Activated CD4-positive, alpha-beta memory T cell treated with anti-CD3 and anti-CD28 coated beads for 36 hours (primary cell): ENCODE results near the gene C2CD2L. TPM values are rescaled to one million over a fixed set of nuclear protein-coding genes. Genes with fewer than 3 reads are reported as not detected.

ENCODE experiments used
- total RNA-seq, 2 experiments: library from RNA; stranded (reverse); gene quantifications; one replicate each; pipeline ENCODE4 v1.2.3, GENCODE V29; 2021

The C2CD2L gene
- total RNA-seq, 2 experiments from 2014 or later = 23.6 to 25.2 TPM

Other genes starting within 250 kb of the C2CD2L start
- gene CXCR5, start 223.5 kb upstream of the C2CD2L start, total RNA-seq = 10 to 100 TPM; 28.0 to 28.3 TPM
- 10 to 100 TPM; 28.2 to 31.8 TPM for gene BCL9L, start 181.4 kb upstream of the C2CD2L start, total RNA-seq
- not detected for gene UPK2, start 151.0 kb upstream of the C2CD2L start, total RNA-seq
- gene FOXR1, start 135.6 kb upstream of the C2CD2L start, total RNA-seq = not detected
- 10 to 100 TPM; 21.4 to 22.3 TPM for gene CENATAC, start 109.2 kb upstream of the C2CD2L start, total RNA-seq
- 1,000 to 10,000 TPM; 1,852 to 1,922 TPM for gene RPS25, start 89.0 kb upstream of the C2CD2L start, total RNA-seq
- 10 to 100 TPM; 86.4 to 87.8 TPM for gene TRAPPC4, start 88.6 kb upstream of the C2CD2L start, total RNA-seq
- 10 to 100 TPM; 33.4 to 37.0 TPM for gene SLC37A4, start 76.5 kb upstream of the C2CD2L start, total RNA-seq
- 100 to 1,000 TPM; 127 to 136 TPM for gene HYOU1, start 50.1 kb upstream of the C2CD2L start, total RNA-seq
- 10 to 100 TPM; 19.2 to 21.1 TPM for gene VPS11, start 39.5 kb upstream of the C2CD2L start, total RNA-seq
- gene HMBS, start 22.5 kb upstream of the C2CD2L start, total RNA-seq = 10 to 100 TPM; 31.2 to 33.8 TPM
- gene DPAGT1, start 5.5 kb upstream of the C2CD2L start, total RNA-seq = 10 to 100 TPM; 64.4 to 66.9 TPM
- gene HINFP, start 14.2 kb downstream of the C2CD2L start, total RNA-seq = 10 to 100 TPM; 22.3 to 24.3 TPM
- gene ABCG4, start 41.7 kb downstream of the C2CD2L start, total RNA-seq = not detected
- gene NLRX1, start 61.4 kb downstream of the C2CD2L start, total RNA-seq = 10 to 100 TPM; 18.4 to 18.7 TPM
- gene NHERF4, start 78.1 kb downstream of the C2CD2L start, total RNA-seq = under 1 TPM in 1 of 2 experiments, not detected in 1; 0.36 TPM
- 10 to 100 TPM; 30.8 to 31.2 TPM for gene CBL, start 99.0 kb downstream of the C2CD2L start, total RNA-seq
- gene MCAM, start 209.8 kb downstream of the C2CD2L start, total RNA-seq = 1 to 10 TPM; 6.9 to 8.2 TPM
- 10 to 100 TPM; 33.7 to 35.2 TPM for gene RNF26, start 227.2 kb downstream of the C2CD2L start, total RNA-seq
- not detected for gene C1QTNF5, start 233.5 kb downstream of the C2CD2L start, total RNA-seq
- not detected for gene MFRP, start 239.4 kb downstream of the C2CD2L start, total RNA-seq